Hepatocyte (in vitro differentiated cells): Measurements from ENCODE around the gene GOLGA6L26. TPM values are rescaled to one million over a fixed set of nuclear protein-coding genes. Genes with fewer than 3 reads are reported as not detected.
"Not testable (repeated sequence)": the region's sequence is repeated elsewhere in the genome, so short reads cannot be mapped to it uniquely, and the experiment has no call there.

ENCODE experiments used
- DNase-seq: peaks from one replicate; pipeline ENCODE4 v3.0.0-alpha.2; 2016; ENCODE audit warnings: low spot score
- H2AFZ ChIP-seq: fragments of 200-600 bp; sonication (generic); 2 replicates; pipeline ENCODE4 v1.6.0; 2016; ENCODE audit warnings: antibody characterized with exemption, mild to moderate bottlenecking
- H3K27ac ChIP-seq: fragments of 200-600 bp; sonication (generic); 2 replicates; pipeline ENCODE4 v1.5.1; 2016; ENCODE audit warnings: mild to moderate bottlenecking
- H3K27me3 ChIP-seq: fragments of 200-600 bp; sonication (generic); 2 replicates; pipeline ENCODE4 v1.6.1; 2016
- H3K36me3 ChIP-seq: fragments of 200-600 bp; sonication (generic); replicated peaks from 2 replicates; pipeline ENCODE4 v1.5.1; 2016; ENCODE audit warnings: low read depth; ENCODE audit not compliant: insufficient read depth
- H3K4me1 ChIP-seq: fragments of 200-600 bp; sonication (generic); 2 replicates; pipeline ENCODE4 v1.5.1; 2016; ENCODE audit warnings: mild to moderate bottlenecking, moderate library complexity; ENCODE audit not compliant: insufficient read depth
- H3K4me2 ChIP-seq: fragments of 200-600 bp; sonication (generic); 2 replicates; pipeline ENCODE4 v1.6.0; 2016
- H3K4me3 ChIP-seq: fragments of 200-600 bp; sonication (generic); 2 replicates; pipeline ENCODE4 v1.5.1; 2016; ENCODE audit warnings: mild to moderate bottlenecking
- H3K79me2 ChIP-seq: fragments of 200-600 bp; sonication (generic); 2 replicates; pipeline ENCODE4 v1.6.0; 2017; ENCODE audit warnings: mild to moderate bottlenecking
- H3K9me2 ChIP-seq: fragments of 200-600 bp; sonication (generic); replicated peaks from 2 replicates; pipeline ENCODE4 v1.6.0; 2017; ENCODE audit warnings: mild to moderate bottlenecking; ENCODE audit not compliant: insufficient read depth
- H3K9me3 ChIP-seq: fragments of 200-600 bp; sonication (generic); 2 replicates; pipeline ENCODE4 v1.5.1; 2016; ENCODE audit warnings: low read depth, mild to moderate bottlenecking
- H4K20me1 ChIP-seq: fragments of 200-600 bp; sonication (generic); 2 replicates; pipeline ENCODE4 v1.6.0; 2016; ENCODE audit warnings: mild to moderate bottlenecking; ENCODE audit not compliant: insufficient read depth, poor library complexity, severe bottlenecking
- WGBS: methylation state at CpG from one replicate; pipeline ENCODE4 v1.1.6; 2016; ENCODE audit warnings: low lambda C conversion rate; ENCODE audit errors: missing lambda C conversion rate; 5-methylcytosine and 5-hydroxymethylcytosine counted together
- polyA plus RNA-seq: library from polyadenylated mRNA; unstranded; fragments of >200 nt; fragmentation: Nextera tagmentation; extraction: Ambion mirVana; gene quantifications from 2 replicates; pipeline ENCODE4 v1.2.1, GENCODE V29; 2016
- small RNA-seq: library from RNA; depleted of rRNA; stranded (forward); fragments of <200 nt; gene quantifications from one replicate; pipeline ENCODE3, GENCODE V24; 2014
- total RNA-seq: library from RNA; depleted of rRNA; stranded (reverse); fragments of >200 nt; gene quantifications from 2 replicates; pipeline ENCODE4 v1.2.3, GENCODE V29; 2014

GOLGA6L26 gene
- total and polyA plus RNA-seq, 2 experiments from 2014 or later = not detected

DNA sequence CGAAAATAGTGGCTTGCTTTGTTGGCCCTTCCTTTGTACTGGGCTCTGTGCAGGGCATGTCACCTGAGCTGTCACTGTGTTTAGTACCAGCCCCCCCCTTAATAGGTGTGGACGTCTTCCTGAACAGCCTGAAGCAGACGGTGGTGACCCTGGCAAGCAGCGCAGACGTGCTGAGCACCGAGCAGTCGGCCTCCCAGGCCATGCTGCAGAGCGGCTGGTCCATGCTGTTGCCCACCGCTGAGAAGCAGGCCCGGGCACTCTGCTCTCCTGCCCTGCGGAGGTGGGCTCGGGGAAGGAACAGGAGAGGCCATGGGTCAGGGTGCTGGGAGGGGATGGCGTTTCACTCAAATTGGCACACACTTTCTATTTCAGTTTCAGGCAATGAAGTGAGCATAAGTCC lies 22.8 kb downstream of the GOLGA6L26 start:
- not testable (repeated sequence) for H3K36me3 ChIP-seq, H4K20me1 ChIP-seq, H2AFZ ChIP-seq, H3K4me3 ChIP-seq, H3K27ac ChIP-seq, H3K27me3 ChIP-seq, DNase-seq, H3K4me2 ChIP-seq, H3K79me2 ChIP-seq, H3K9me3 ChIP-seq, H3K9me2 ChIP-seq, H3K4me1 ChIP-seq
- 95% methylated on average over 12 of the region's 13 CpGs for WGBS

DNA sequence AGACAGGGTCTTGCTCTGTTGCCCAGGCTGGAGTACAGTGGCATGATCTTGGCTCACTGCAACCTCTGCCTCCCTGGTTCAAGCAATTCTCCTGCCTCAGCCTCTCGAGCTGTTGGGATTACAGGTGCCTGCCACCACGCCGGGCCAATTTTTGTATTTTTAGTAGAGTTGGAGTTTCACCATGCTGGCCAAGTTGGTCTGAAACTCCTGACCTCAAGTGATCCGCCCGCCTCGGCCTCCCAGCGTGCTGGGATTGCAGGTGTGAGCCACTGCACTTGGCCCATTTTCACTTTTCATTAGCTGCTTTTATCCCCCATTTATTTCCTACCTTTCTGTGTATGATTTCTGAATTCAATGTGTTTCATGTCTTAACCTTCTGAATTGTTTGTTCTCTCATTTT lies 28.1 kb downstream of the GOLGA6L26 start:
- not testable (repeated sequence) for DNase-seq
- peaks cover 19% of the 10 kb centered on the region for H3K79me2 ChIP-seq

DNA sequence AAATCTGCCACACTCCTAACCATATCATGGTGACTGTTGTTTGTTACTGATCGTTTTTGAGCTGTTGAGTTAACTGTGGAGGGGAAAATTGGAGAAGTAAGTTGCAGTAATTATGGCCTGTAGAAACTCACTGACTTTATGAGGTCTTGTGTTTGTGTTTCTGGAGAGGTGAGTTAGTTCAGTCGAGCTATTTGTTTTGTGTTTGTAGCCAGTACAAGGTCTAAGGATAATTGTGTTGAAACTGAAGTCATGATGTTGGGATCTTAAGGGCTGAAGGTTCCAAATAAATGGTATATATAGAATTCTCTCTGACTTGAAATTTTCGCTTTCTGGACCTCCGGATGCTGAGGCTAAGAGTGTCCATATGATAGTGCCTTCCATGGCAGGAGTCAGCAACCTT lies 29.2 kb downstream of the GOLGA6L26 start:
- H3K27ac ChIP-seq = peak overlapping the region; percentile 81
- H2AFZ ChIP-seq, H4K20me1 ChIP-seq, H3K9me3 ChIP-seq, H3K36me3 ChIP-seq, DNase-seq, H3K9me2 ChIP-seq, H3K27me3 ChIP-seq, H3K4me1 ChIP-seq: not testable (repeated sequence)
- peaks cover 19% of the 10 kb centered on the region for H3K79me2 ChIP-seq
- H3K4me2 ChIP-seq = peak overlapping the region; percentile 74
- H3K4me3 ChIP-seq = peak overlapping the region; percentile 8
- 54% methylated on average over 4 of the region's 4 CpGs for WGBS

More for the DNA sequence above, 28.1 kb downstream of the GOLGA6L26 start:
- not testable (repeated sequence) for H3K4me1 ChIP-seq, H2AFZ ChIP-seq, H3K9me3 ChIP-seq, H3K27me3 ChIP-seq, H3K36me3 ChIP-seq, H3K4me3 ChIP-seq, H3K27ac ChIP-seq, H3K9me2 ChIP-seq, H4K20me1 ChIP-seq
- 88% methylated on average over 7 of the region's 7 CpGs for WGBS
- H3K4me2 ChIP-seq = peak overlapping the region; percentile 74

DNA sequence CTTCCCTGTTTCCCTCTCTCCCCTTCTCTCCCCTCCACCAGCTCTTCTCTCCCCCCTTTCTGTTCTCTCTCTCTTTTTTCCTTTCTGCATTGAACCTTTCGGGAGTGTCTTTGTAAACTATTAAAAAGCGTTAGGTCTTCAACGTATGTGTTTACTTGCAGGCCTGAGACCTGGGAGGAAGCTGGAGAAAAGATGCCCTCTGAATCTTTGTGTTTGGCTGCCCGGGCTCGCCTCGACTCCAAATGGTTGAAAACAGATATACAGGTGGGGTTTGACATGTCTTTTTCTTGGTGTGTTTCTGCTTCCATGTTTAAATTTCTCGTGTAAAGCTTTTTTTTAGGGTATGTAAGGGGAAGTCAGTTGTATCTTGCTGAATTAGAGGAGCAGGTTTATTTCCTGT lies 29.7 kb downstream of the GOLGA6L26 start:
- H3K79me2 ChIP-seq = peaks cover 19% of the 10 kb centered on the region
- H3K9me2 ChIP-seq, H3K27me3 ChIP-seq, DNase-seq, H3K9me3 ChIP-seq, H2AFZ ChIP-seq, H3K4me1 ChIP-seq, H3K36me3 ChIP-seq, H4K20me1 ChIP-seq: not testable (repeated sequence)
- H3K27ac ChIP-seq = peak overlapping the region; percentile 81
- 51% methylated on average over 7 of the region's 7 CpGs for WGBS
- peak overlapping the region; percentile 33 for H3K4me3 ChIP-seq
- H3K4me2 ChIP-seq = peak overlapping the region; percentile 74

DNA sequence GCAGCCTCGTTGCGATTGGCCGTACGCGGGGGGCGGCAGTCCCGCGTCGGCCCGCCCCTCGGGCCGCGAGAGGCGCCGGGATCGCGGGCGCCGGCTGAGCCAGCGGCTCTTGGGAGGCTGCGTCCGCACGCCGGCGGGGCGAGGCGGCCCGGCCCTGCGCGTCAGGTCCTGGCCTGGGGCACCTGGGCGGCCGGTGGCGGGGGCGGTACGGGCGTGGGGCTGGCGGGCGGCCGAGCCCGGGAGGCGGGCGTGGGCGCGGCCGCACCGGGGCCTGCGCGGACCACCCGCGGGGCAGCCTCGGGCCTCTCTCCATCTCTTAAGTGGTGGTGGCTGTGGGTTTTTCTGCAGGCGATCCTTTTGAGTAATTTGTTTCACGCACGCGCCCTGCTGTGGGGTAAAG lies 30.3 kb downstream of the GOLGA6L26 start:
- WGBS = 17% methylated on average over 1 of the region's 55 CpGs
- peaks cover 19% of the 10 kb centered on the region for H3K79me2 ChIP-seq
- not testable (repeated sequence) for H3K4me1 ChIP-seq, H3K9me2 ChIP-seq, H3K4me3 ChIP-seq, H3K36me3 ChIP-seq, H3K9me3 ChIP-seq, H3K27me3 ChIP-seq, H4K20me1 ChIP-seq, H2AFZ ChIP-seq
- DNase-seq = peak; percentile 56
- peak overlapping the region; percentile 81 for H3K27ac ChIP-seq
- peak overlapping the region; percentile 74 for H3K4me2 ChIP-seq

DNA sequence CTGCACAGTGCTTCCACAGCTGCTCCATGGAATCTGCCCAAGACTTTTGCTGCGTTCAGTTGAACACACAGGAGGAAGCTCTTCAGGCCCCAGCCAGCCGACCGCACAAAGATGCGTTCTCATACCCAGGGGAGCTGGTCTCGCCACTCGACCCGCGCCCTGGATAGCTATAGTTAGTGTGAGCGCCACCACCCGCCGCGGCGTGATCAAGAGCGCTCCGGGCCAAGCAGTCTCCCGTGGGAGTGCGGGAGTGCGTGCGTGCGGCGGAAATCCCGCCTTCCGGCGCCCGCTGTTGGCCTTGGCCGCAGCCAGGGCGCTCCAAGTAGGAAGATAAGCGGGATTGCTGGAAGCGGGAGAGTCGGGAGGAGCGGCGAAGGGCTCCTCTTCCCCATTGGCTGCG lies 30.8 kb downstream of the GOLGA6L26 start:
- H3K9me2 ChIP-seq, DNase-seq, H3K9me3 ChIP-seq, H3K4me2 ChIP-seq, H3K4me1 ChIP-seq, H3K27me3 ChIP-seq, H3K27ac ChIP-seq, H3K4me3 ChIP-seq, H4K20me1 ChIP-seq, H3K36me3 ChIP-seq, H2AFZ ChIP-seq: not testable (repeated sequence)
- H3K79me2 ChIP-seq = peaks cover 19% of the 10 kb centered on the region
- WGBS = no CpG with 5 or more reads among the region's 33 CpGs

Small RNAs within 50 kb of the gene (small RNA-seq; reads per million reads assigned to genes)
- not detected for gene RN7SL536P

Other genes starting within 250 kb of the GOLGA6L26 start
- not detected in 2 replicates for gene GOLGA6L1, start 197.4 kb downstream of the GOLGA6L26 start, total RNA-seq
- gene GOLGA6L1, start 197.4 kb downstream of the GOLGA6L26 start, polyA plus RNA-seq = not detected in 2 replicates
- gene GOLGA8S, start 20.6 kb upstream of the GOLGA6L26 start, total RNA-seq = 0.03 and 0.08 TPM in 2 replicates
- gene GOLGA8S, start 20.6 kb upstream of the GOLGA6L26 start, polyA plus RNA-seq = 0.05 TPM in 1 of 2 replicates, not detected in the other
- gene GOLGA6L2, start 113.0 kb upstream of the GOLGA6L26 start, total RNA-seq = not detected in 2 replicates
- gene GOLGA6L2, start 113.0 kb upstream of the GOLGA6L26 start, polyA plus RNA-seq = not detected in 2 replicates
- gene MKRN3, start 231.5 kb upstream of the GOLGA6L26 start, total RNA-seq = 0.57 TPM in 1 of 2 replicates, not detected in the other
- not detected in 2 replicates for gene MKRN3, start 231.5 kb upstream of the GOLGA6L26 start, polyA plus RNA-seq